Astrocyte (in vitro differentiated cells and primary cell): ENCODE data around the gene FYN.

Experiments used
- CTCF ChIP-seq: IDR thresholded peaks from 2 replicates; pipeline ENCODE4 v1.5.1; 2011; ENCODE audit warnings: low read depth, mild to moderate bottlenecking, inconsistent platforms, low read length, moderate library complexity; ENCODE audit not compliant: insufficient read depth
- EZH2 ChIP-seq: IDR thresholded peaks from 2 replicates; pipeline ENCODE4 v1.6.1; 2012; ENCODE audit warnings: mild to moderate bottlenecking, low read length, inconsistent platforms; ENCODE audit not compliant: insufficient read depth

GRCh38 chr6:111747396-111747795 lies 125.9 kb downstream of the FYN start:
- TF ChIP-seq CTCF (no peak), EZH2 (no peak)
